Panc1 (cell line): ENCODE measurements around the gene IFNLR1. TPM values are rescaled to one million over a fixed set of nuclear protein-coding genes. Genes with fewer than 3 reads are reported as not detected.

ENCODE experiments used
- ATAC-seq: fragments of 200-7000 bp; cut with Tn5 transposase; 2 replicates; pipeline ENCODE4 v1.9.1; 2020; ENCODE audit warnings: mild to moderate bottlenecking, moderate library complexity
- BruUV-seq: library from RNA; stranded (reverse); fragments of 400-500 nt; replicated peaks from 2 replicates; lab custom pipeline; 2021; lab: Mats Ljungman, UMichigan
- CTCF ChIA-PET: fragments of 300-600 bp; sonication (Branson Sonifier 250); formaldehyde crosslinking; loops from one replicate; lab custom pipeline; 2022; ENCODE audit warnings: antibody characterized with exemption; lab: Charles Lee
- POLR2A ChIA-PET: fragments of 300-600 bp; sonication (Branson Sonifier 250); formaldehyde crosslinking; loops from one replicate; lab custom pipeline; 2022; ENCODE audit warnings: antibody characterized with exemption; lab: Charles Lee
- DNase-seq: peaks from one replicate; pipeline ENCODE4 v3.0.0-alpha.2; 2010; ENCODE audit warnings: low read depth, low spot score
- H3K27ac ChIP-seq: 2 replicates; pipeline ENCODE4 v1.5.1; 2011; ENCODE audit warnings: mild to moderate bottlenecking, low read length, inconsistent platforms
- H3K27me3 ChIP-seq: fragments of 200-500 bp; sonication (Bioruptor generic); 2 replicates; pipeline ENCODE4 v1.6.0; 2014; ENCODE audit warnings: low read length, inconsistent platforms; ENCODE audit not compliant: control insufficient read depth, insufficient read depth
- H3K36me3 ChIP-seq: fragments of 200-500 bp; sonication (Bioruptor generic); 2 replicates; pipeline ENCODE4 v1.5.1; 2014; ENCODE audit warnings: inconsistent platforms, mild to moderate bottlenecking, low read length, moderate library complexity; ENCODE audit not compliant: control insufficient read depth, insufficient read depth
- H3K4me1 ChIP-seq: 2 replicates; pipeline ENCODE4 v1.5.1; 2011; ENCODE audit warnings: inconsistent platforms, mild to moderate bottlenecking, low read length, moderate library complexity; ENCODE audit not compliant: control insufficient read depth, insufficient read depth
- H3K4me3 ChIP-seq, 2 experiments: 2 replicates each; pipeline ENCODE4 v1.5.1; 2011 to 2012; ENCODE audit warnings: low read depth in 2 of 2, low read length in 2 of 2, mild to moderate bottlenecking in 2 of 2, inconsistent platforms in 1 of 2, moderate library complexity in 1 of 2
- H3K9me3 ChIP-seq: fragments of 200-500 bp; sonication (Bioruptor generic); 2 replicates; pipeline ENCODE4 v1.5.1; 2014; ENCODE audit warnings: low read depth, mild to moderate bottlenecking, inconsistent platforms, low read length, moderate library complexity; ENCODE audit not compliant: control insufficient read depth, insufficient read depth
- POLR2AphosphoS5 ChIP-seq: IDR thresholded peaks from 2 replicates; pipeline ENCODE4 v1.6.1; 2012; ENCODE audit warnings: mild to moderate bottlenecking, low read depth, low read length, moderate library complexity
- REST ChIP-seq, 2 experiments: IDR thresholded peaks; 2 replicates each; pipeline ENCODE4 v1.6.1; 2011 to 2012; ENCODE audit warnings: low read depth in 2 of 2, control low read depth in 1 of 2, low read length in 1 of 2, mild to moderate bottlenecking in 1 of 2, moderate library complexity in 1 of 2; ENCODE audit not compliant: insufficient read depth in 1 of 2
- SIN3A ChIP-seq: IDR thresholded peaks from 2 replicates; pipeline ENCODE4 v1.6.1; 2012; ENCODE audit warnings: low read depth, mild to moderate bottlenecking, low read length, moderate library complexity, borderline replicate concordance; ENCODE audit not compliant: insufficient read depth
- TCF7L2 ChIP-seq: IDR thresholded peaks from 2 replicates; pipeline ENCODE4 v1.6.1; 2011; ENCODE audit warnings: mild to moderate bottlenecking, low read depth, low read length, inconsistent platforms
- in situ Hi-C: cut with HindIII; loops from 2 replicates; pipeline ENCODE4 v1.10.0; 2016; ENCODE audit warnings: low sequenced_read_pairs, low pct_unique_long_range_greater_than_20kb
- intact Hi-C: fragments of 100-400 bp; cut with micrococcal nuclease; formaldehyde crosslinking; loops from one replicate; pipeline ENCODE4 v1.10.0; 2022; ENCODE audit not compliant: unreplicated experiment
- total RNA-seq: library from RNA; stranded (reverse); gene quantifications from one replicate; pipeline ENCODE4 v1.2.1, GENCODE V29; 2021; ENCODE audit not compliant: unreplicated experiment
- TF ChIP-seq, protein P1 (sequence below): fragments of 450-650 bp; IDR thresholded peaks from 2 replicates; pipeline ENCODE4 v1.5.1; 2017; ENCODE audit warnings: mild to moderate bottlenecking

Gene IFNLR1
- total RNA-seq, 1 experiment from 2014 or later, result 1.0 TPM

GRCh38 chr1:24202987-24203386 lies 15.9 kb upstream of the IFNLR1 start:
- Histone ChIP-seq H3K9me3 (no peaks in the 10 kb centered on the region), H3K4me1 (peaks cover 9% of the 10 kb centered on the region), H3K4me3 (no peak overlapping the region), H3K27me3 (no peaks in the 10 kb centered on the region), H3K36me3 (no peaks in the 10 kb centered on the region), H3K27ac (no peak overlapping the region; the same call in none of the 2 replicates)
- TF ChIP-seq POLR2AphosphoS5 (no peak), REST (IDR thresholded peaks at IDR 0.05; ENCODE audit: insufficient read depth in 1 of 2, low read depth in 2 of 2, low read length in 1 of 2) (no peak), SIN3A (no peak), TCF7L2 (no peak)
- TF ChIP-seq, protein P1, sequence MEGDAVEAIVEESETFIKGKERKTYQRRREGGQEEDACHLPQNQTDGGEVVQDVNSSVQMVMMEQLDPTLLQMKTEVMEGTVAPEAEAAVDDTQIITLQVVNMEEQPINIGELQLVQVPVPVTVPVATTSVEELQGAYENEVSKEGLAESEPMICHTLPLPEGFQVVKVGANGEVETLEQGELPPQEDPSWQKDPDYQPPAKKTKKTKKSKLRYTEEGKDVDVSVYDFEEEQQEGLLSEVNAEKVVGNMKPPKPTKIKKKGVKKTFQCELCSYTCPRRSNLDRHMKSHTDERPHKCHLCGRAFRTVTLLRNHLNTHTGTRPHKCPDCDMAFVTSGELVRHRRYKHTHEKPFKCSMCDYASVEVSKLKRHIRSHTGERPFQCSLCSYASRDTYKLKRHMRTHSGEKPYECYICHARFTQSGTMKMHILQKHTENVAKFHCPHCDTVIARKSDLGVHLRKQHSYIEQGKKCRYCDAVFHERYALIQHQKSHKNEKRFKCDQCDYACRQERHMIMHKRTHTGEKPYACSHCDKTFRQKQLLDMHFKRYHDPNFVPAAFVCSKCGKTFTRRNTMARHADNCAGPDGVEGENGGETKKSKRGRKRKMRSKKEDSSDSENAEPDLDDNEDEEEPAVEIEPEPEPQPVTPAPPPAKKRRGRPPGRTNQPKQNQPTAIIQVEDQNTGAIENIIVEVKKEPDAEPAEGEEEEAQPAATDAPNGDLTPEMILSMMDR, result no peak
- ChIA-PET CTCF (interaction anchor here (0.7 to 5.9 kb wide), 3 partner anchors 141 to 189 kb away, joined by 3 to 125 read pairs (median 9); no protein-coding TSS in a partner anchor), POLR2A (no interaction called here)
- in situ Hi-C loops (no loop called here), intact Hi-C loops (loop anchor here (5.0 kb wide), 1 partner anchor 114 kb away; the partner anchor contains the start of gene GRHL3)
- DNase-seq (no peak), ATAC-seq (no peak)
- no TSS peak for BruUV-seq

GRCh38 chr1:24202556-24202955 lies 15.5 kb upstream of the IFNLR1 start:
- ATAC-seq, result no peak
- in situ Hi-C loops, result no loop called here
- CTCF ChIA-PET, result interaction anchor here (0.7 to 5.9 kb wide), 12 partner anchors 53 to 200 kb away, joined by 3 to 125 read pairs (median 3); no protein-coding TSS in a partner anchor

More at GRCh38 chr1:24202556-24202955, 15.5 kb upstream of the IFNLR1 start:
- no peaks in the 10 kb centered on the region for H3K9me3 ChIP-seq
- POLR2A ChIA-PET, result interaction anchor here (0.6 kb wide), 1 partner anchor 128 kb away, joined by 3 read pairs; no protein-coding TSS in a partner anchor
- TF ChIP-seq, protein P1, result no peak
- TF ChIP-seq TCF7L2 (no peak), POLR2AphosphoS5 (no peak), REST (IDR thresholded peaks at IDR 0.05; ENCODE audit: insufficient read depth in 1 of 2, low read depth in 2 of 2, low read length in 1 of 2) (no peak), SIN3A (no peak)
- no peak overlapping the region for H3K4me3 ChIP-seq
- no peak for DNase-seq
- peak overlapping the region; percentile 75 for H3K27ac ChIP-seq
- H3K27me3 ChIP-seq, result no peaks in the 10 kb centered on the region
- H3K4me1 ChIP-seq, result peaks cover 9% of the 10 kb centered on the region
- no TSS peak for BruUV-seq
- intact Hi-C loops, result loop anchor here (5.0 kb wide), 1 partner anchor 115 kb away; the partner anchor contains the start of gene GRHL3
- no peaks in the 10 kb centered on the region for H3K36me3 ChIP-seq
